GM19372 (cell line): Measurements from ENCODE around the gene PHLPP1.
"Not testable (repeated sequence)": the region's sequence is repeated elsewhere in the genome, so short reads cannot be mapped to it uniquely, and the experiment has no call there.

Experiments
- ATAC-seq: cut with Tn5 transposase; IDR thresholded peaks from one replicate; pipeline ENCODE4 v1.9.1; 2021; ENCODE audit warnings: mild to moderate bottlenecking, low read depth, moderate library complexity; ENCODE audit not compliant: unreplicated experiment

The PHLPP1 gene

DNA sequence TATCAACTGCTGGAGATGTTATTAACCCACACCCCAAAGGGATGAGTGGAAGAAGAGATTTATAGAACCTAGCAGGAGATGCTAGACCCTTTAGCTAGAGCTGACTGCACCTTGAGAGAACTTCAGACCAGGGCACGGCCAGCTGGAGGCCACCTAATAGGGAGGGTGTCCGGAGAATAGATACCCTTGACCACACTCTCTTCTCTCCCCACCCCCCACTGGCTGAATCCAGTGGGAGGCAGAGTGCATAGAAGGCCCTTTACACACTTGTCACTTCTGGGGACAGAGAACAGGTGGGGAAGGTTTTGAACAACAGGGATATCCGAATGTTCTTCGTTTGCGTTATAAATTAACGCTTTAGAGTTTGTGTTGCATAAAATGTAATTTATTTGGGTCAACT lies 84.6 kb downstream of the PHLPP1 start:
- no peak for ATAC-seq

DNA sequence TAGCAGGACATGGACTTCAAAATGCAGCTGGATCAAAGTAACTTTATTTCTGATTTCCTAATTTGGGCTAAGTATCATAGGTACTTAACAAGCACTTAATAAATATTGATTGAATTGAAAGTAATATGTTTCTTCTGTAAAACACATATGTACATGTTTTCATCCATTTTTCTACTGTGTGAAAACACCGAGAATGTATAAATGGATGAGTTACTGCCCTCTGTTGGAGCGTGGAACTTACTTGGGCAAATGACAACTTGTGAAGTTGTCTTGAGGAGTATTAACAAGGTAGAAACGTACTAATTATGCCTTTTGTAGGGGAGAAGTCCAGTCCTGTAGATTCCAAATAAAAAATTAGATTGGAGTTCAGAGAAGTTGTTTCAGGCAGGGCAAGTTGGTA lies 87.2 kb downstream of the PHLPP1 start:
- no peak for ATAC-seq

DNA sequence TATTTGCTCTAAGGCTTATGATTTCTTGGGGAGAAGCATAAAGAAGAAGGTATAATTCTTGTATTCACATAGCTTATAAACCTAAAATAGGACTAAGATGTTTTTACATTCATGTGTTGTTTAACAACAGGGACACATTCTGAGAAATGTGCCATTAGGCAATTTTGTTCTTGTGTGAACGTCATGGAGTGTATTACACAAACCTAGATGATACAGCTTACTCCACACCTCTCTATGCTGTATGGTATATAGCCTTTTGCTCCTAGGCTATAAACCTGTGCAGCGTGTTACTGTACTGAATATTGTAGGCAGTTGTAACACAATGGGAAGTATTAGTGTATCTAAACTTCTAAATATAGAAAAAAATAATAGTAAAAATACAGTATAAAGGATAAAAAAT lies 92.1 kb downstream of the PHLPP1 start:
- ATAC-seq = no peak

- ATAC-seq = no peak
Observed at GRCh38 chr18:62808123-62808522, 92.8 kb downstream of the PHLPP1 start.

GRCh38 chr18:62809445-62809844 lies 94.1 kb downstream of the PHLPP1 start:
- not testable (repeated sequence) for ATAC-seq

DNA sequence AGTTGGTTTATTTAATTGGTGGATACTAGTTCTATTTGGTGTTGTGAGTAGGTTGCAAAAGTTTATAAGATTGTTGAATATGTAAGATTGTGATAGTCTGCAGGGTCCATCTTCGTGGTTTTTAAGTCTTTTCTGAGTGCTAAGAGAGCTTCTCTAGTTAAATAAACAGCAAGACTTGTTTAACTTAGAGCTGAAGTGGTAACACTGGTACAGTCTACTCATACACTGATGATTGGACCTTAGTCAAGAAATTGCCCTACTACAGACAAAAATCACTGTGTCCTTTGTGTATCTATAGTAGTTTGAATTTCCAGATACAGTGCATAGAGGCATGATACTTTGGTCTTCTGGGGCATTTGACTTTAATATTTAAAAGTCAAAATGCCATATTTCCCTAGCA lies 94.6 kb downstream of the PHLPP1 start:
- ATAC-seq = no peak

DNA sequence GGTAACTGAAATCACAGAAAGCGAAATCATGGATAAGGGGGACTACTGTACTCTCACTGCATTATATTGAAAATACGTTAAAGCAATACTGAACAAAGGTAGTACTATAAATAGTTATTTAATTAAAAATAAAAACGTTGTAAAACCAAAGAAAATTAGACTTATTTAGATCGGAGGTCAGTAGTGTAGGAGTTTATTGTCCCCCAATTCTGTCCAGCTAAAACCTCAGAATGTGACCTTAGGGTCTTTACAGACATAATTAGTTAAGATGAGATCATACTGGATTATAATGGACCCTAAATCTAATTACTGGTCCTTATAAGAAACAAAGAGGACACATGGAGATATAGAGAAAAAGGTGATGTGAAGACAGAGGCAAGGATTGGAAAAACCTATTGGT lies 95.3 kb downstream of the PHLPP1 start:
- ATAC-seq = no peak

DNA sequence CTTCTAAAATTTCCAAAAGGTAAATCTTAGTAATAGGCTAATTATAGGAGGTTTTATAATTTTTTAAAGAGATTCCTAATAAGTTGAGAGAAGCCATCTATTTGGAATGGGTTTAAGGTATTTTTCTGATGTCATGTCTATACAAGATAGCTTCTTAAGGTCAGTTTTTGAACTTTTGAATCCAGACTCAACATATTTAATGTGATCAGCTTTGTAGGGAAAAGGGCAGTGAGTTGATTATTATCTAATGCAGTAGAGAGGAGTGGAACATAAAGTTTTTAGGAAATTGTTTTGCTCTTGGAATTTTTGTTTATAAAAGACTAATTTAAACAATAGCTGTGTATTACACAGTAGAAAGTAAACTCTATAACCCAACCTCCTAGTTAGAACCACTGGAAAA lies 96.3 kb downstream of the PHLPP1 start:
- ATAC-seq = no peak

DNA sequence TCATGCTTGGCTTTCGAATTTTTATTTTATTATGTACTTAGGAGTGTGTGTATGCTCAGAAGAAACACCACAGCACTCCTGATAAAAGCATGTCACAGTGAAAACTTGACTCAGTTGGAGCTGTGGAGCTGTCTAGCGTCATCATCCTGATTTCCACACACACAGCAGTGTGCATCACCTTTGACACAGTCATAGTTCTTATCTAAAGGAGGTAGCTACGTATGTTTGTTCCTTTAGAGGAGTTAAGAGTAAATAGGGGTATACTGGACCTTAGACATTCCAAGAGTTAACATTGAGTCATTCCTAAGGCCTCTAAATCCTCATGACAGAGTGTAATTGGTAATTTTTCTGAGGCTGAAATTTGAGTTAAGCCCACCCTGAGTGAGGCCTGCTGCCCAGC lies 96.9 kb downstream of the PHLPP1 start:
- ATAC-seq = no peak

- no peak for ATAC-seq
Observed at GRCh38 chr18:62812876-62813275, 97.5 kb downstream of the PHLPP1 start.

DNA sequence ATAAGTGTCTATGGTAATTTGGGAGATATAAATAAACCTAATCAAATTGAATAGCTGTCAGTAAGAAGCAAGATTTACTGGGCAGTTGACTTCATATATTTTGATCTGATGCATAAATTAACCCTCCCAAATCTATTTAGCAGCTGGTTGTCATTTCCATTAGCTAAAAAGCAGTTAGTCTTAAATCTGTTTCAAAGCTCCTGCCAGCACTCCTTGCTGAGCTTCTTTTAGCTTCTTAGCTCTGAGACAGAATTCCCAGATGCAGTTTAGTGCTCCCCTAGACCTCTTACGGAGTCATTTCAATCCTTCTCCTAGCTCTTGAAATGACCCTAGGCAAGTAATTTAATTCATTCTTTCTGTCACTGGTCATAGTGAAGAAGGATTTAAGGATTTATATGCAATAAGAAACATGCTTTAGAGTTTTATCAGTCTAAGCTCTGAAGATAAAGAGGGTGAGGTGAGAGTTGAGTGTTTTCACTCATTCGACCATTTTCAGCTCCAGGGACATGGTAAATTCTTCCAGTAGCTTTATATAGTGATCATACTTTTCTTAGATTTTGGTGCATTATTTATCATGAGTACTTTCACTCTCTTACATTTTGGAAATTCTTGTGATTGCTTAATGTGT lies 98.9 kb downstream of the PHLPP1 start:
- ATAC-seq = no peak

GRCh38 chr18:62825382-62825781 lies 110.0 kb downstream of the PHLPP1 start:
- ATAC-seq = no peak

DNA sequence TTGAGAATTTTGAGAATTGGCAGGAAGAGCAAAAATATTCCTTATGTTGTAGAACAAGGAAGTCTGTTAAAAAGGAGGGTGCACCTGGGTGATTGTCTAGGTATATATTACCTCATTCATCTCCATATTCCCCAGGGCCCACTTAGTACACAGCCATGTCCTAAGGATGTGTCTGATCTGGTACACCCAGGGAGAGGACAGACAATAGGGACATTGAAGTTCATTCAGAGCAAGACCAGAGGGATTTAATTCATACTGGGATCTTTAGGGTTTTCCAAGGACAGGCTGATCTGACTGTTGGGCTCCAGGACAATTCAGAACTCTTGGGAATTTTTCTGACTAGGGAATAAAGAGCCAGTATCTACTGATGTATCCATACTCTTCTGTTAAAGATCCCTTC lies 112.1 kb downstream of the PHLPP1 start:
- no peak for ATAC-seq

DNA sequence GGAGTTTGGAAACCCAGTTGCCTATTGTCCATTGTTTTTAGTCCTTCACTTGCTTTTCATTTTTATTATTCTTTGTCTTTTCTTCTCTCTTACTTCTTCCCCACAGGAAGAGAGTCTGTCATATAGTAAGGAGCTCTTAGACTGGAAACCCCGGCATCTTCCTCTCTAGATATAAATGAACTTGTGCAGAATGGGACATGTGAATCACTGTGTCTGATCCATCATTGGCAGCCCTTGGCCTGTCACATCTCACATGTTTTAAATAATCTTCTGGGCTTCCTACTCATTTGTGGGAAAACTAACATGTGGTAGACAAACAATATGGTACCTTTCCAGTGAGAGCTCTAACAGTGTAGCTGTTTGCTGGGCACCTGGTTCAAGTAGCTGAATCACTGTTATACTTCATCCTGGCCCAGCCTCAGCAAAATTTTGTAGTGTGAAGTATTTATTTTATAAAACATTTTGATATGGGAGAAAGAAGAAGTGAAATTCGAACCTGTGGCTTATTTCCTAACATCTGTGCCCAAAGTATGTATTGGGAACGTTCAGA lies 112.8 kb downstream of the PHLPP1 start:
- ATAC-seq = no peak

- ATAC-seq = no peak
Observed at GRCh38 chr18:62828852-62829251, 113.5 kb downstream of the PHLPP1 start.

DNA sequence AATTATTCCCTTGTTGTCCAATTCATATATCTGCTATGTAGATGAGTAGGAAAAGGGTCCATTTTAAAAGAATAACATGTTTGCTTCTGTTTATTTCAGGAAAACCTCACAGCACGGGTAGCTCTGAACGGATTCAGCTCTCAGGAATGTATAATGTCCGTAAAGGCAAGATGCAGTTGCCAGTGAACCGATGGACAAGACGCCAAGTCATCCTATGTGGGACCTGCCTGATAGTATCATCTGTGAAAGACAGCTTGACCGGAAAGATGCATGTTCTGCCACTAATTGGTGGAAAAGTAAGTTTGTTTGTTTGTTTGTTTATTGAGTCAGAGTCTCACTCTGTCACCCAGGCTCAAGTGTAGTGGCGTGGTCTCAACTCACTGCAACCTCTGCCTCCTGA lies 114.6 kb downstream of the PHLPP1 start:
- ATAC-seq = no peak

GRCh38 chr18:62832282-62832681 lies 116.9 kb downstream of the PHLPP1 start:
- peak; percentile 47 for ATAC-seq

DNA sequence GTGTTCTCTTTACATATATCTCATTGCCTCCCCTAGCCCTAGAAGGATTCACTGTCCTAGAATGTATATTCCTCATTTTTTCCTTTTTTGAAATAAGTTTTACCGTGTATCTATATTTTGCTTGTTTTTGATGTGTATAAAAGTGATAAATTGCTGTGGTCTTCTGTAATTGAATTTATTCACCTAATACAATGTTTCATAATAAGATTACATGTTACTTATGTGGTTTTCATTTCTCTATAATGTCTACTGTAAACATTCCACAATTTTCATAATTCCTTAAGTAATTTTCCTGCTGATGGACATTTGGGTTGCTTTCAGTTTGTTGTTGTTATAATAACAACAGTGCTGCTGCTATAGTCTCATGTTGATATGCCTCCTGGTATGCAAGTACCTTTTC lies 118.2 kb downstream of the PHLPP1 start:
- ATAC-seq = no peak

DNA sequence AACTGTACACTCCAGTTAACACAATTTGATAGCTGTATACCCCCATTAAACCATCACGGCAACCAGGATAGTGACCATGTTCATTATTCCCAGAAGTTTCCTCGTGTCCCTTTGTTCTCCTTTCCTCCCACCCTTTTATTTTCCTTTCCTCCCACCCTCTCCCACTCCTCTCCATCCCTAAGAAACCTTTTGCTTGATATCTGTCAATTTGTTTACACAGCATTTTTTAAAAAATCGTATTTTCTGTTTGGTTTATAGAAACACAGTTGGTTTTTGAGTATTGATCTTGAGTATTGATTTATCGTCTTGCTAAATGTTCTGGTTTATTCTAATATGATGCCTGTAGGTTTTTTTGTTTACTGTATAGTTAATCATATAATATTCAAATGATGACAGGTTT lies 119.4 kb downstream of the PHLPP1 start:
- ATAC-seq = no peak

- no peak for ATAC-seq
Observed at GRCh38 chr18:62837011-62837410, 121.7 kb downstream of the PHLPP1 start.

DNA sequence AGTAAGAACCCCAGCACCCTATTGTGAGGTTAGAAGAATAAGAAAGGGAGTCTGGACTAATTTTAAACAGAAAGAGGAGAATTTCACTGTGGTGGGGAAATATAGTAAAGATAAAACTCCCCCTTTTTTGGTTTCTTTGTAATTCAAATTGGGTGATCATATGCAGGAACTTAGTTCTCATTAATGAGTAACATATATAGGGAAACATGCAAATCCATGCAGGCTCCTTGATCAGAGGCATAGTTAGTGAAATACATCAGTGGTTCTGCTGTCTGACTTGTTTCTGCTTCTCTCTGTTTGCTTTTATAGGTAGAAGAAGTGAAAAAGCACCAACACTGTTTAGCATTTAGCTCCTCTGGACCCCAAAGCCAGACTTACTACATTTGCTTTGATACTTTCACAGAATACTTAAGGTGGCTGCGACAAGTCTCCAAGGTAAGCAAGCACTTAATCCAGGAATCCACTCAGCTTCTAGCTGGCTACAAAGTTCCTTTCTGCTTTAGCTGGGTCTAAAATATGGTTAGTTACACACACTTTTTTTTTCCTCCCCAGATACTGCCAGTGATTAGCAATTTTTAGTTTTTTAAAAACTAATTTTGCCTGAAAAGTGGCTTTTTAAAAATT lies 123.2 kb downstream of the PHLPP1 start:
- peak; percentile 84 for ATAC-seq
